KMS-11 (cell line): Measurements from ENCODE around the gene CASP7.

Source experiments
- H2AFZ ChIP-seq: fragments of 200-600 bp; sonication (generic); 2 replicates; pipeline ENCODE4 v1.6.1; 2016; ENCODE audit warnings: antibody characterized with exemption, mixed run types, low read depth
- H3K27ac ChIP-seq: fragments of 200-600 bp; sonication (generic); 2 replicates; pipeline ENCODE4 v1.6.1; 2016; ENCODE audit warnings: mild to moderate bottlenecking, mixed run types
- H3K27me3 ChIP-seq: fragments of 200-600 bp; sonication (generic); 2 replicates; pipeline ENCODE4 v1.6.1; 2017; ENCODE audit warnings: mild to moderate bottlenecking, low read depth, mixed run types, moderate library complexity; ENCODE audit not compliant: insufficient read depth
- H3K36me3 ChIP-seq: fragments of 200-600 bp; sonication (generic); 2 replicates; pipeline ENCODE4 v1.6.1; 2017; ENCODE audit warnings: mild to moderate bottlenecking, mixed run types; ENCODE audit not compliant: insufficient read depth
- H3K4me1 ChIP-seq: fragments of 200-600 bp; sonication (generic); 2 replicates; pipeline ENCODE4 v1.6.1; 2016; ENCODE audit warnings: mild to moderate bottlenecking, low read depth, mixed run types; ENCODE audit not compliant: poor library complexity, severe bottlenecking
- H3K4me2 ChIP-seq: fragments of 200-600 bp; sonication (generic); 2 replicates; pipeline ENCODE4 v1.7.0; 2016; ENCODE audit warnings: mild to moderate bottlenecking, mixed run types
- H3K4me3 ChIP-seq: fragments of 200-600 bp; sonication (generic); IDR thresholded peaks from 2 replicates; pipeline ENCODE4 v1.6.1; 2017; ENCODE audit warnings: low read depth, low read length, mixed read lengths; ENCODE audit not compliant: insufficient read depth
- H3K79me2 ChIP-seq: fragments of 200-600 bp; sonication (generic); 2 replicates; pipeline ENCODE4 v1.6.1; 2016; ENCODE audit warnings: low read depth, mixed run types; ENCODE audit not compliant: insufficient read depth
- H3K9ac ChIP-seq: fragments of 200-600 bp; sonication (generic); 2 replicates; pipeline ENCODE4 v1.6.1; 2016; ENCODE audit warnings: mild to moderate bottlenecking, mixed run types
- H4K20me1 ChIP-seq: fragments of 200-600 bp; sonication (generic); 2 replicates; pipeline ENCODE4 v1.6.1; 2016; ENCODE audit warnings: mild to moderate bottlenecking, mixed run types; ENCODE audit not compliant: insufficient read depth
- TF ChIP-seq, protein P1 (sequence below): fragments of 200-600 bp; sonication (generic); conservative IDR thresholded peaks from 2 replicates; pipeline ENCODE4 v1.6.1; 2017; ENCODE audit warnings: low read depth, mild to moderate bottlenecking, antibody characterized with exemption, low read length, moderate library complexity, mixed read lengths

The CASP7 gene

DNA sequence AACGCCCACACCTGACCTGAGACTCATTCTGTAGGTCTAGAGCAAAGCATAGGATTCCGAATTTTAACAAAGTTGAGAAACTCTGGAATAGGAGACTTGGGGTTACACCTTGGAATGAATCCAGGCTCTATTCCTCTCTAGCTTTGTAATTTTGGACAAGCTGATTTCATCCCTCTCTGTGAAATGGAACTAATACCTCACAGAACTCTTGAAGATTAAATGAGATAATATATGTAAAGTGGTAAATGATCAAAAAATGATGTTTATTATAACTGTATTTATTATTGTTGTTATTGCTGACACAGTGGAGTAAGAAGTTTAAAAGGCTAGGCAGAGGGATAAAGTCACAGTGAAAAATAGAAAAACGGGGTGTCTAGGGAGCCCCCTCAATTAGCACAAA is 32.3 kb downstream of the CASP7 start:
- no peaks in the 10 kb centered on the region for H3K4me1 ChIP-seq
- H4K20me1 ChIP-seq, result no peaks in the 10 kb centered on the region
- H3K36me3 ChIP-seq, result no peaks in the 10 kb centered on the region
- H2AFZ ChIP-seq, result no peak overlapping the region
- no peak overlapping the region for H3K4me3 ChIP-seq
- TF ChIP-seq, protein P1, sequence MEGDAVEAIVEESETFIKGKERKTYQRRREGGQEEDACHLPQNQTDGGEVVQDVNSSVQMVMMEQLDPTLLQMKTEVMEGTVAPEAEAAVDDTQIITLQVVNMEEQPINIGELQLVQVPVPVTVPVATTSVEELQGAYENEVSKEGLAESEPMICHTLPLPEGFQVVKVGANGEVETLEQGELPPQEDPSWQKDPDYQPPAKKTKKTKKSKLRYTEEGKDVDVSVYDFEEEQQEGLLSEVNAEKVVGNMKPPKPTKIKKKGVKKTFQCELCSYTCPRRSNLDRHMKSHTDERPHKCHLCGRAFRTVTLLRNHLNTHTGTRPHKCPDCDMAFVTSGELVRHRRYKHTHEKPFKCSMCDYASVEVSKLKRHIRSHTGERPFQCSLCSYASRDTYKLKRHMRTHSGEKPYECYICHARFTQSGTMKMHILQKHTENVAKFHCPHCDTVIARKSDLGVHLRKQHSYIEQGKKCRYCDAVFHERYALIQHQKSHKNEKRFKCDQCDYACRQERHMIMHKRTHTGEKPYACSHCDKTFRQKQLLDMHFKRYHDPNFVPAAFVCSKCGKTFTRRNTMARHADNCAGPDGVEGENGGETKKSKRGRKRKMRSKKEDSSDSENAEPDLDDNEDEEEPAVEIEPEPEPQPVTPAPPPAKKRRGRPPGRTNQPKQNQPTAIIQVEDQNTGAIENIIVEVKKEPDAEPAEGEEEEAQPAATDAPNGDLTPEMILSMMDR, result no peak
- no peak overlapping the region for H3K9ac ChIP-seq
- no peak overlapping the region for H3K27ac ChIP-seq
- H3K79me2 ChIP-seq, result no peaks in the 10 kb centered on the region
- H3K27me3 ChIP-seq, result no peaks in the 10 kb centered on the region
- H3K4me2 ChIP-seq, result no peak overlapping the region

- TF ChIP-seq, protein P1, result no peak
- Histone ChIP-seq H3K4me2 (no peak overlapping the region), H3K79me2 (no peaks in the 10 kb centered on the region), H3K4me1 (no peaks in the 10 kb centered on the region), H3K36me3 (no peaks in the 10 kb centered on the region), H2AFZ (no peak overlapping the region), H3K9ac (no peak overlapping the region), H3K27ac (no peak overlapping the region), H3K4me3 (no peak overlapping the region), H4K20me1 (no peaks in the 10 kb centered on the region), H3K27me3 (no peaks in the 10 kb centered on the region)
Observed at GRCh38 chr10:113712755-113713639, 33.3 kb downstream of the CASP7 start.

DNA sequence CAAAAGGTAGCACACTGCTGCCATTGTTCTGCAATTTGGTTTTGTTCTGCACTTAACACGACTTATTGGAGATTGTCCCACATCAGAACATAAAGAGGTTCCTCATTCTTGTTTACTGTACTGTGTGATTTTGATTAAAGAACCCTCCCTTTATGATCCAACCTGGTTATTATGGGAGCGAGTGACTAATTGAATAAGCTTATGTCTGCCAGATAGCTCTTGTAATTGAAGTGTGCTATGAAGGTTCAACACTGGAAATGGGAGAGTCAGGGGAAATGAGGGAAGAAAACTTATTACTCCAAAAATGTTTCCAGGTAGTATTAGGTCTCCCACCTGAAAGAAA is 33.9 kb downstream of the CASP7 start:
- H3K4me1 ChIP-seq, result no peaks in the 10 kb centered on the region
- TF ChIP-seq, protein P1, result no peak
- no peaks in the 10 kb centered on the region for H4K20me1 ChIP-seq
- H3K79me2 ChIP-seq, result no peaks in the 10 kb centered on the region
- no peak overlapping the region for H3K4me3 ChIP-seq
- H3K27me3 ChIP-seq, result no peaks in the 10 kb centered on the region
- no peak overlapping the region for H3K27ac ChIP-seq
- H3K36me3 ChIP-seq, result no peaks in the 10 kb centered on the region
- no peak overlapping the region for H3K9ac ChIP-seq
- H3K4me2 ChIP-seq, result no peak overlapping the region
- H2AFZ ChIP-seq, result no peak overlapping the region

DNA sequence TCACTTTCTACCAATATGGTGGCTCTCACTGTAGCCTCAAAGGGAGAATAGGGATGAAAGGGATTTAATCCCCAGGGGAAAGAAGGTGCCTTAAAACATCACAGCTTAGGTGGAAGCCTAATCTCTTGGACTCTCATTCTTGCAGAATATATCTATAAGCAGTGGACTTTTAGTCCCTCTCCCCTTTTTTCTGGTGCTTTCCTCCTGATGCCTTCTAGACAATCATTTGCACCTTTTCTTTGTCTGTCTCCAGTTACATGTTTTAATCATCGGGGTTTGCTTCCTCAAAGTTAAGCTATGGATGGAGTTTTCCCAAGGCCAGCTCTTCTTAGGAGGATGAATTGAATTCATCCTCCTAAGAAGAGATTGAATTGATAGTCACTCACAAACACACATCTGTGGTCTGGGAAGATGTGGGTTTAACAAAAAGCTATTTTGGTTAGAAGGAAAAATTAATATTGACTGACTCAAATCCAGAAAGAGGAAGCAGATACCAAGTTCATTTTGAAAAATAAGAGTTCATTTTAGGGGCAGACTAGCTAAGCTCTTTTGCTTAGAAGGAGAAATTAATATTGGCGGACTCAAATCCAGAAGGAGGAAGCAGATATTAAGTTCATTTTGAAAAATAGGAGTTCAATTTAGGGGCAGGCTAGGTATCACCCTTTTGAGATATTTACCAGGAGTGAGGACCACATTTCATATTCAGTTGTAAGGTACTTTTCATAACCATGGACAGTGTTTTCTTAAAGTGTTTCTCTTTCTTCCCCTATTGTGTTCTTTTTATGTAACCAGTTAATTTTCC is 36.6 kb downstream of the CASP7 start:
- H2AFZ ChIP-seq, result no peak overlapping the region
- no peaks in the 10 kb centered on the region for H3K36me3 ChIP-seq
- TF ChIP-seq, protein P1, result no peak

More for the DNA sequence above, 36.6 kb downstream of the CASP7 start:
- no peaks in the 10 kb centered on the region for H3K79me2 ChIP-seq
- no peaks in the 10 kb centered on the region for H4K20me1 ChIP-seq
- no peak overlapping the region for H3K4me2 ChIP-seq
- H3K27me3 ChIP-seq, result no peaks in the 10 kb centered on the region
- H3K9ac ChIP-seq, result no peak overlapping the region
- no peaks in the 10 kb centered on the region for H3K4me1 ChIP-seq
- H3K4me3 ChIP-seq, result no peak overlapping the region
- no peak overlapping the region for H3K27ac ChIP-seq
